Cardiac muscle cell (in vitro differentiated cells and primary cell): Measurements from ENCODE around the gene PRPF31. TPM values are rescaled to one million over a fixed set of nuclear protein-coding genes. Genes with fewer than 3 reads are reported as not detected.

Experiments
- DNase-seq, 2 donors: peaks; one replicate each; pipeline versions ENCODE4 v3.0.0 to v3.0.0-alpha.2; 2010 to 2017; ENCODE audit warnings: low read depth in 1 of 2, low spot score in 1 of 2
- H3K27ac ChIP-seq: fragments of 200-600 bp; sonication (generic); 2 replicates; pipeline ENCODE4 v1.5.1; 2016
- H3K27me3 ChIP-seq: fragments of 200-600 bp; sonication (generic); 2 replicates; pipeline ENCODE4 v1.6.0; 2016; ENCODE audit warnings: control low read depth
- H3K36me3 ChIP-seq: fragments of 200-600 bp; sonication (generic); 2 replicates; pipeline ENCODE4 v1.5.1; 2016; ENCODE audit warnings: control low read depth
- H3K4me1 ChIP-seq: fragments of 200-600 bp; sonication (generic); 2 replicates; pipeline ENCODE4 v1.8.1; 2017; ENCODE audit warnings: low read depth, mild to moderate bottlenecking, mixed run types
- H3K4me3 ChIP-seq: fragments of 200-600 bp; sonication (generic); 2 replicates; pipeline ENCODE4 v1.5.1; 2016; ENCODE audit warnings: mild to moderate bottlenecking
- H3K9me3 ChIP-seq: fragments of 200-600 bp; sonication (generic); 2 replicates; pipeline ENCODE4 v1.5.1; 2017; ENCODE audit warnings: low read depth, mild to moderate bottlenecking, control low read depth
- polyA plus RNA-seq: library from polyadenylated mRNA; unstranded; fragments of >200 nt; fragmentation: Nextera tagmentation; extraction: Ambion mirVana; gene quantifications from 2 replicates; pipeline ENCODE4 v1.2.1, GENCODE V29; 2016
- total RNA-seq: library from RNA; depleted of rRNA; stranded (reverse); fragments of >200 nt; gene quantifications from 2 replicates; pipeline ENCODE4 v1.2.3, GENCODE V29; 2016
- TF ChIP-seq, protein P1 (sequence below): IDR thresholded peaks from 2 replicates; pipeline ENCODE4 v1.5.1; 2012; ENCODE audit warnings: low read depth, mild to moderate bottlenecking, low read length

PRPF31 gene
- total and polyA plus RNA-seq, 2 experiments from 2014 or later = 73.9 to 113 TPM

DNA sequence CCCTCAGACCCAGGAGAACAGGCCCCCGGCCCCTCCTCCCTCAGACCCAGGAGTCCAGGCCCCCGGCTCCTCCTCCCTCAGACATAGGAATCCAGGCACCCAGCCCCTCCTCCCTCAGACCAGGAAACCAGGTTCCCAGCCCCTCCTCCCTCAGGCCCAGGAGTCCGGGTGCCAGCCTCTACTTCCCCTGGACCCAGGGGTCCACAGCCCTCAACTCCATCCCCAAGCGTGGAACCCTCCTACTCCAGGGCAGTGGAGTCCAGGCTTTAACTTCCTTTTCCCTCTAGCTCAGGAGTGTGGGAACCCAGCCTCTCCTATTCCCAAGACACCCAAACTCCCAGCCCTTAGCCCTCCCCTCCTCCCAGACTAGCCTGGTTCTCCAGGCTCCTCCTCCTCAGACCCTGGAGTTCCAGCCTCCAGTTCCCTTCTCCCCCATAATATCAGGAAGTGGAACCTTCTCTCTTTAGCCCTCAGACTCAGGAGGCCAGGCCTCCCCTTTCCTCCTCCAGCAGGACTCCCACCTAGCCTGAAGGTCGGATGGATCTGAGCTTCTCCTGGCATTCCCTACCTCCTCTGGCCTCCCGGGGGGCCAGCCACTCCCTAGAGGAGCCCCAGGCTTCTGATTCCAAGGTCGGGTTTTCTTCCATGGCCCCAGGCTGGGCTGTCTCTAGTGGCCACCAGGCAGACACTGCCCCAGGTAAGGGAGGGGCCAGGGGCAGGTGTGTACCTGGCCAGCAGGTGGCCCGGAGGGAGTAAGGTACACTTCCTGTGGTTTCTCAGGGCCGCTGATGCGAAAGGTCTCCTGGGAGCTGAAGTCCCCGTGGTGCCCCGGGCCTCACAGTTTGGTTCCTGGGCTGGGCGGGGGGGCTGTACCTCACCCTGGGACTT, 57.2 kb downstream of the PRPF31 start, which contains the start of gene TMC4:
TMC4 (minus strand) TSS at position 690 of the 888 bp plus-strand sequence; CDS start at position 647, 43 bp downstream.
- H3K27ac ChIP-seq = no peak within 1 kb of the TSS
- H3K27me3 ChIP-seq = no peaks in the 10 kb centered on the region
- DNase-seq = peak in 1 of 2 donors; percentile 62
- H3K9me3 ChIP-seq = no peaks in the 10 kb centered on the region
- H3K4me3 ChIP-seq = no peak within 1 kb of the TSS
- no peaks in the 10 kb centered on the region for H3K36me3 ChIP-seq
- TF ChIP-seq, protein P1, sequence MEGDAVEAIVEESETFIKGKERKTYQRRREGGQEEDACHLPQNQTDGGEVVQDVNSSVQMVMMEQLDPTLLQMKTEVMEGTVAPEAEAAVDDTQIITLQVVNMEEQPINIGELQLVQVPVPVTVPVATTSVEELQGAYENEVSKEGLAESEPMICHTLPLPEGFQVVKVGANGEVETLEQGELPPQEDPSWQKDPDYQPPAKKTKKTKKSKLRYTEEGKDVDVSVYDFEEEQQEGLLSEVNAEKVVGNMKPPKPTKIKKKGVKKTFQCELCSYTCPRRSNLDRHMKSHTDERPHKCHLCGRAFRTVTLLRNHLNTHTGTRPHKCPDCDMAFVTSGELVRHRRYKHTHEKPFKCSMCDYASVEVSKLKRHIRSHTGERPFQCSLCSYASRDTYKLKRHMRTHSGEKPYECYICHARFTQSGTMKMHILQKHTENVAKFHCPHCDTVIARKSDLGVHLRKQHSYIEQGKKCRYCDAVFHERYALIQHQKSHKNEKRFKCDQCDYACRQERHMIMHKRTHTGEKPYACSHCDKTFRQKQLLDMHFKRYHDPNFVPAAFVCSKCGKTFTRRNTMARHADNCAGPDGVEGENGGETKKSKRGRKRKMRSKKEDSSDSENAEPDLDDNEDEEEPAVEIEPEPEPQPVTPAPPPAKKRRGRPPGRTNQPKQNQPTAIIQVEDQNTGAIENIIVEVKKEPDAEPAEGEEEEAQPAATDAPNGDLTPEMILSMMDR = no peak
- H3K4me1 ChIP-seq = peaks cover 3% of the 10 kb centered on the region

- TF ChIP-seq, protein P1 = no peak
- no peak for DNase-seq
- no peak overlapping the region for H3K4me3 ChIP-seq
Observed at GRCh38 chr19:54173359-54173699, 57.8 kb downstream of the PRPF31 start.

GRCh38 chr19:54173951-54174834, 58.6 kb downstream of the PRPF31 start:
- Histone ChIP-seq H3K36me3 (no peaks in the 10 kb centered on the region), H3K27ac (no peak overlapping the region), H3K4me1 (peaks cover 3% of the 10 kb centered on the region), H3K9me3 (no peaks in the 10 kb centered on the region), H3K27me3 (no peaks in the 10 kb centered on the region), H3K4me3 (no peak overlapping the region)
- TF ChIP-seq, protein P1 = no peak
- no peak for DNase-seq

More at GRCh38 chr19:54173359-54173699, 57.8 kb downstream of the PRPF31 start:
- H3K27me3 ChIP-seq = no peaks in the 10 kb centered on the region
- no peak overlapping the region for H3K27ac ChIP-seq
- H3K4me1 ChIP-seq = peaks cover 3% of the 10 kb centered on the region
- no peaks in the 10 kb centered on the region for H3K9me3 ChIP-seq
- H3K36me3 ChIP-seq = no peaks in the 10 kb centered on the region

- Histone ChIP-seq H3K36me3 (peaks cover 4% of the 10 kb centered on the region), H3K9me3 (no peaks in the 10 kb centered on the region), H3K4me1 (no peaks in the 10 kb centered on the region), H3K27me3 (no peaks in the 10 kb centered on the region), H3K4me3 (no peak overlapping the region), H3K27ac (no peak overlapping the region)
- DNase-seq = peak in 1 of 2 donors; percentile 53
- TF ChIP-seq, protein P1 = no peak
Observed at GRCh38 chr19:54178581-54179261, 63.2 kb downstream of the PRPF31 start.

- H3K4me1 ChIP-seq = no peaks in the 10 kb centered on the region
- H3K27ac ChIP-seq = no peak overlapping the region
- no peak for DNase-seq
- no peaks in the 10 kb centered on the region for H3K27me3 ChIP-seq
- H3K9me3 ChIP-seq = no peaks in the 10 kb centered on the region
- TF ChIP-seq, protein P1 = no peak
- H3K4me3 ChIP-seq = no peak overlapping the region
- H3K36me3 ChIP-seq = peaks cover 4% of the 10 kb centered on the region
Observed at GRCh38 chr19:54179262-54179852, 63.8 kb downstream of the PRPF31 start.
